HG03103 (cell line): ENCODE results near the gene OLA1.

Experiments used
- ATAC-seq: cut with Tn5 transposase; IDR thresholded peaks from one replicate; pipeline ENCODE4 v1.9.1; 2021; ENCODE audit warnings: low read depth; ENCODE audit not compliant: unreplicated experiment

Gene OLA1

DNA sequence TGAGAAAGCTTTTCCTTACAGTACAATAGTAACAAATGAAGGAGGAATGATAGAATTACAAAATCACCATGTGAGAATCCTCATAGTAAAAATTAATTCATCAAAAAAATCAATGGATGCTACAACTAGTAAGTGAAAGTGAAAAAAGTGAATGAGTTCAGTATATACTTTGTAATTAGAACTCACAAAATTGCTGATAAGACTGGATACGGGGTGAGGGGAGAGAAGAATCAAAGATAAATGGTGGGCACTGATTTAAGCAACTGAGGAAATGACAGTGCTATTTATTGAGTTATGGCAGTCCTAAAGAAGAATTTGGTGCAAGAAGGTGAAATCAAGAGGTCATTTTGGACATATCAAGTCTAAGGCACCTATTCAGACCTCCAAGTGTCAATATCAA, 20.6 kb downstream of the OLA1 start:
- no peak for ATAC-seq

GRCh38 chr2:174224665-174225288, 23.6 kb downstream of the OLA1 start:
- ATAC-seq, result no peak

GRCh38 chr2:174224125-174224524, 24.2 kb downstream of the OLA1 start:
- no peak for ATAC-seq

DNA sequence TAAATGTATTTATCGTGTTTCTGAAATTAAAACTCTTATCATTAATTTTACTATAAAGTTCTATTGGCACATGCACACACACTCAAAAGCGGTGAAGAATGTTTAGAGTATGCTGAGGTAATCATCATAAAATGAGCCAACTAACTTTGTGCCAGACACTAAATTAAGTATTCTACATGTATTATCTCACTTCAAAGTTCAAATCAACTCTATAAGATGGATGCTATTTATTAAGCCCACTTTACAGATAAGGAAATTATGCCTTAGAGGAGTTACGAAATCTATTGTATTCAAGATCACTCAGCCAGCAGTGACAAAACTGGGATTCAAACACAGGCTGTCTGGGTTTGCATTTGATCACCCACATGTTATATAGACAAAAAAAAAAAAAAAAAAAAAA, 24.9 kb downstream of the OLA1 start:
- ATAC-seq, result no peak

DNA sequence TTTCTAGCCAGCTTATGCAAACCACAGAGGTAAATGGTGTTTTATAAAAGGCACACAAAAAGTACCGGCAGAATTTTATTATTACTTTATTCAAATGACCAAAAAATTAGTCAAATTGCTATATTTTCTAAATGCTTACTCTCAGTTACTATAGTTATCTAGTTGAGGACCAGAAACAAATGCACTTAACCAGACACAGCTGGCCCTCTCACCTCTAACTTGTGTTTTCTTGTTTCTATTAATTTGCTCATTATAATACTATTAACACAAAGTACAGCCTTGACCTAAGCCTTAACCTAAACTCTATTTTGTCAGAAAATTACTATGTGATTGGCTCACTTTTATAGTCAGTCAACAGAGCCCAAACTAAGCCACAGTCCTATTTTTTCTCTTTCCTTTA, 26.2 kb downstream of the OLA1 start:
- no peak for ATAC-seq

GRCh38 chr2:174219321-174219720, 29.0 kb downstream of the OLA1 start:
- ATAC-seq, result no peak

GRCh38 chr2:174218773-174219172, 29.6 kb downstream of the OLA1 start:
- no peak for ATAC-seq

DNA sequence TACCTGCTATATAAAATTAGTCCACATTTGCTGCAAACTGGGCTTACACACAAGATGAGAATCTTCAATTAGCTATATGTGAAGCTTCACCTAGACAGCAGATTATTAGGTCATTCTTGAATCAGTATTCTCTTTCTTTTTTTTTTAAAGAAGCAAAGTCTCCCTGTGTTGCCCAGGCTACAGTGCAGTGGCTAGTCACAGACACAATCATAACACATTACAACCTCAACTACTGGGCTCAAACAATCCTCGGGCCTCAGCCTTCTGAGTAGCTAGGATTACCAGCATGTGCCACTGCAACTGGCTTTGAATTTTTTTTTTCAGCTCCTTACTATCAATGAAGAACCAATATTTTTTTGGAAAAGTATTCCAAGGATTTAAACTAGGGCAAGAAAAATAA, 30.5 kb downstream of the OLA1 start:
- ATAC-seq, result no peak

DNA sequence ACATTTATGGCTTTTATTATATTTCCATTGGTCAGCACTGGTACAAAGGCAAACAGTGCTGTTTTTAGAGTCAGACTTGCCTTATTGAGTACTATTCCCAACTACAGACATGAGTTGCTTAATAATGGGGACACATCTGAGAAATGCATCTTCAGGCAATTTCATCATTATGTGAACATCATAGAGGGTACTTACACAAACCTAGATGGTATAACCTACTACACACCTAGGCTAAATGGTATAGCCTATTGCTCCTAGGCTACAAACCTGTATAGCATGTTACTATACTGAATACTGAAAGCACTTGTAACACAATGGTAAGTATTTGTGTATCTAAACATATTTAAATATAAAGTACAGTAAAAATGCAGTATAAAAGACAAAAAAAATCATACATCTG, 36.4 kb downstream of the OLA1 start:
- ATAC-seq, result no peak

GRCh38 chr2:174210862-174211261, 37.5 kb downstream of the OLA1 start:
- no peak for ATAC-seq

GRCh38 chr2:174209325-174209724, 39.0 kb downstream of the OLA1 start:
- ATAC-seq, result no peak

DNA sequence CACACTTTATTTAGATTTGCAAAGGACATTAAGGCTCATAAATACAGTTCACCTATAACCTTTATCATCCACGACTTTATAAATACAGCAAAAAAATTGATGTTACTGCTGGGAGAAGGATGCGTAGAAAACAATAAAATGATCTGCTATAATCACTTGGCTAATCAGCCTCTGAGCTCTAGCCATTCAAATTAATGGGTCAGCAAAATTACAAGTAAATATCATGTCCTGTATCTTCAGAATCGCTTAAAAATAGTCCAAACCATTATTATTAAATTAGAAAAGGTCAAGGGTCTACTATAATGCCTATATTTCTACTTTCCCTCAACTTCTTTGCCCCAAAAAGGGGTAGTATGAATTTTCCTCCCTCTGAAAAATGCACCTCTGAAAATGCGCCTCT, 40.3 kb downstream of the OLA1 start:
- ATAC-seq, result no peak

GRCh38 chr2:174205562-174205961, 42.8 kb downstream of the OLA1 start:
- ATAC-seq, result no peak

- no peak for ATAC-seq
Observed at GRCh38 chr2:174202188-174202587, 46.1 kb downstream of the OLA1 start.

GRCh38 chr2:174198846-174199564, 49.3 kb downstream of the OLA1 start:
- ATAC-seq, result no peak

GRCh38 chr2:174195253-174195652, 53.1 kb downstream of the OLA1 start:
- no peak for ATAC-seq

GRCh38 chr2:174193737-174194136, 54.6 kb downstream of the OLA1 start:
- no peak for ATAC-seq

- no peak for ATAC-seq
Observed at GRCh38 chr2:174192664-174193063, 55.7 kb downstream of the OLA1 start.

DNA sequence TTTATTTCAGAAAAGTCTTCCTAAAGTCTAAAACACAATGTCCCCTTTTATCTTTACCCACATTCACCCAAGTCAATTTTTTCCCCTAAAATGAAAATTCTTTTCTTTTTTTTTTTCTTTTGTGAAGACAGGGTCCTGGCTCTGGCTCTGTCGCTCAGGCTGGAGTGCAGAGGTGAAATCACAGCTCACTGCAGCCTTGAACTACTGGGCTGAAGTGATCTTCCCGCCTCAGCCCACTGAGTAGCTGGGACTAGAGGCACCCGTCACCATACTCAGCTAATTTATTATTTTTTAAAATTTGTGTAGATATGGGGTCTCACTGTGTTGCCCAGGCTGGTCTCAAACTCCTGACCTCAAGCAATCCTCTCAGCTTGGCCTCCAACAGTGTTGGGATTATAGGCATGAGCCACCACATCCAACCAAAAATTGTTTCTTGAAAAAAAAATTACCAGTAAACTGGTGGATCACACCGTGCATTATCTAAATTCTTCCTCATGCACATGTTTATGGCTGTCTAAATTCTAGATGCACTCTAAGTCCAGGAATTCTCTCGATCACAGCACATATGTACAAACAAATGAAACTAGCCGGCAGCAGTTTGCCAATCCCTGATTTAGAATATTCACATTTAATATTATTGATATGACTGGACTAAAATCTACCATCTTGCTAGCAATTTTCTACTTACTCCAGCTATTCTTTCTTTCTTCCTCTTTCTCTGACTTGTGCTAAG, 56.8 kb downstream of the OLA1 start:
- ATAC-seq, result no peak

- ATAC-seq, result no peak
Observed at GRCh38 chr2:174184915-174185314, 63.4 kb downstream of the OLA1 start.

DNA sequence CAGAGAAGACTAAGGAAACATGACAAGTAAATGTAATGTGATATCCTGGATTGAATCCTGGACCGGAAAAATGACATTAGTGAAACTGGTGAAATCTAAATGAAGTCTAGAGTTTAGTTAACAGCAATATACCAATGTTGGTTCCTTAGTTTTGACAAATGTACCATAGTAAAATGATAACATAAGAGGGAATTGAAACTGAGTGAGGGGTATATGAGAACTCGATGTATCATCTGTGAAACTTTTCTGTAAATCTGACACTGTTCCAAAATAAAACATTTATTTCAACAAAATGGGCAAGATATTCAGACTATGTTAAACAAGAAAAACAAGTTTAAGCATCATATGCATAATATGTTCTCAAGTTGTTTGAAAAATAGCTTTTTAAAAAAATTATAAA, 63.8 kb downstream of the OLA1 start:
- no peak for ATAC-seq

- ATAC-seq, result no peak
Observed at GRCh38 chr2:174183076-174183475, 65.3 kb downstream of the OLA1 start.
